GM18868 (cell line): ENCODE measurements around the gene EIF1AY.
"Not testable (repeated sequence)": the region's sequence is repeated elsewhere in the genome, so short reads cannot be mapped to it uniquely, and the experiment has no call there.

Source experiments
- ATAC-seq: cut with Tn5 transposase; IDR thresholded peaks from one replicate; pipeline ENCODE4 v1.9.1; 2021; ENCODE audit warnings: mild to moderate bottlenecking, moderate library complexity; ENCODE audit not compliant: unreplicated experiment

Gene EIF1AY, protein sequence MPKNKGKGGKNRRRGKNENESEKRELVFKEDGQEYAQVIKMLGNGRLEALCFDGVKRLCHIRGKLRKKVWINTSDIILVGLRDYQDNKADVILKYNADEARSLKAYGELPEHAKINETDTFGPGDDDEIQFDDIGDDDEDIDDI

DNA sequence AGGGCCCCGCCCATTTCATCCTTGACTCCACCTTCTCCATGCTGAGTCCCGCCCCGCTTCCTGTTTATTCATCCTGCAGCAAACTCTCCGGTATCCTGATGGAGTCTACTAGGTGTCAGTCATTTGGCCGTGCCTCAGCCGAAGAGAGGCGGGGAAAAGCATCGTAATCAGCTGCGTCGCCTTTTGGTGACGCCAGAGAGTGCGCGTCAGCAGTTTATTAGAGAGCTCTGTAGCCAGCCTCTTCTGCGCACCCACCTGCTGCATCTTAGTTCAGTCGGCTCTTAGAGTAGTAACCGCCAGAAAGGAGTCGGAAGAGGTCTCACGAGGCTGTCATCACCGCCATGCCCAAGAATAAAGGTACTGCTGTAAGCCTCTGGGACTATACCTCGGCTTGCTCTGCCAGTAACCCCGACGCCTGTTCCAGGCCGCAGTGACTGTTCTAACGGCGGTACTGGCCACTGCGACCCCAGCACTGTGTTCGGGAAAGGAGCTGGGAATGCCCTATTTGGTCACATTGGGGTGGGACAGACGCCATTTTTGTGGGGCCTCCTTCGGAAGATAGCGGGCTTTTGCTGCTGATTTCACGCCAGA lies at the start of gene EIF1AY:
TSS of gene EIF1AY (plus strand) at position 246 of the 591 bp plus-strand sequence. CDS start at position 342, 96 bp downstream.
- ATAC-seq, result peak; percentile 94

DNA sequence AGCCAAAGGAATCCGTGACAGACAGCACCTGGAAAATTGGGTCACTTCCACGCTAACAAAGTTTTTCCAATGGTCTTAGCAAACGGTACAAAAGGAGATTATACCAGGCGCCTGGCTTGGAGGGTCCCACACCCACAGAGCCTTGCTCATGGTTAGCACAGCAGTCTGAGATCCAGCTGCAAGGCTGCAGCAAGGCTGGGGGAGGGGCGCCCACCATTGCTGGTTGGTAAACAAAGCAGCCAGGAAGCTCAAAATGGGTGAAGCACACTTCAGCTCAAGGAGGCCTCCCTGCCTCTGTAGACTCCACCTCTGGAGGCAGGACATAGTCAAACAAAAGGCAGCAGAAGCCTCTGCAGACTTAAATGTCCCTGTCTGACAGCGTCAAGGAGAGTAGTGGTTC lies 47.1 kb upstream of the EIF1AY start:
- no peak for ATAC-seq

DNA sequence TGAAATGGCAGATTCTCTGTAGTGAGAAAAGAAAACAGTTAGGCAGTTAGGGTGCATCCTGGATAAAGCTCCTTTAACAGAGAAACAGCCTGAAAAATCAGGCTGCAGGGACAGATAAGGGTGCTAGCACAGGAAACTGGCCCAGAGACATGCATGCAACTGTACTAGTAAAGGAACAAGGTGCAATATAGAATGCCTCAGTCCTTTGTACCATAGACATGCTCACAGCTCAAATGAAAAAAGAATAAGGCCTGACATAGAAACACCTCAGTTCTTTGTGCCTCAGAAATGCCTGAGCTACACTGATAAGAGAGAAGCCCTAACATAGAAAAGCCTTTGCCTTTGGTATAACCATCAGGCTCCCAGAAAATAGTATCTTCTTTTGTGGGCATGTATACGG lies 37.4 kb upstream of the EIF1AY start:
- no peak for ATAC-seq

DNA sequence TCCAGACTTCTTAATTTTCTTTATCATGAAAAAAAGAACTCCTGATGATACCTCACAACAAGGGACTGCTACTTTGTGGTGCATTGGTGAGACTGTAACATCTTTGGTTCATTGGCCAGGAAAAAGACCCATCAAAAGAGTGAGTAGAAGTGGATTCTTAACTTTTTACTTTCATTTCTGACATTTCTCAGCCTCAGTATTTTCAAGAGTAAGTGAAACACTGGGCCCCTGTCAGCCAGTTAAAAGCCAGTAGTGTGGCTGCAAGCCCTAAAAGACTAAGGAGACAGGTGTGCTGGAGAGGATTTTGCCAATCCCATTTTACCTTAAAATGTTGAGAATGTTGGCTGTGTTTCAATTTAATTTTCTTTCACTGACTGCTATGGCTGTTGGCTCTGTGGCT lies 36.6 kb upstream of the EIF1AY start:
- peak; percentile 78 for ATAC-seq

DNA sequence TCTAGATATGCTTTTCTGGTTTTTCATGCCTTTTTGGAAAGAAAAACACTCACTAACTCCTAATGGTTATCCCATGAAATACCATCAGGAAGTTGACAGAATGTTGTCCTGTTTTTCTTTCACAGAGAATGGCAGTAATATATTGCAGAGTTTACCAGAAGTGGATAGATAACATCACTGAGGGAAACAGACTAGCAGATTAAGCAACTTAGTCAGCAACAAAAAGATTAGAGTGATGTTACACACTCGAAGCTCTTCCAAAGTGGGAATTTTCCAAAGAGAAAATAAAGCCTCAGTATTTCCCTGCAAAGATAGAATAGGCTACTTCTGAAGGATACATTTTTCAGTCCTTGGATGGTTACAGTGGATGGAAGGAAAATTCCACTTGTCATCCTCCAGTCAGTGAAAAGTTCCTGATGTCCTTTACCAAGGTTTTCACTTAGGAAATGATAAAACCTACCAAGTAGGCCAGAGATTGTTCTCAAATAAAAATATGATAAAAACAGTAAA lies 31.1 kb upstream of the EIF1AY start:
- no peak for ATAC-seq

DNA sequence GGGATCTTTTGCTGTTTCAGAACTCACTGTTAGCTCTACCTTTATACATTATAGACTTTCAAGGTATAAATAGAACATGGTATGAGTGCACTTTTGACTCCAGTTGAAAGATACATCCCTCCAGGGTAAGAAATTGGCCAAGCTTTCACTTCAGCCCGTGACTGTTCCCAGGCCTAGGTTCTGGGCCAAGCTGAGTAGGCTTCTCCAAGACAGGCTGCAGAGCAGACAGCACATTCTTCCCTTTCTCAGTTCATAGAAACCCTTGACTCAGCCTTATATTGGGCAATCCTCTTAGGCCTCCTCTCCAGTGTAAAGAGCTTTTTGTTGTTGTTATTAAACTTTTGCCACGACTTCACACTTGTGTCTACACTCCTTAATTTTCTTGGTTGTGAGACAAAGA lies 29.5 kb upstream of the EIF1AY start:
- ATAC-seq, result no peak

DNA sequence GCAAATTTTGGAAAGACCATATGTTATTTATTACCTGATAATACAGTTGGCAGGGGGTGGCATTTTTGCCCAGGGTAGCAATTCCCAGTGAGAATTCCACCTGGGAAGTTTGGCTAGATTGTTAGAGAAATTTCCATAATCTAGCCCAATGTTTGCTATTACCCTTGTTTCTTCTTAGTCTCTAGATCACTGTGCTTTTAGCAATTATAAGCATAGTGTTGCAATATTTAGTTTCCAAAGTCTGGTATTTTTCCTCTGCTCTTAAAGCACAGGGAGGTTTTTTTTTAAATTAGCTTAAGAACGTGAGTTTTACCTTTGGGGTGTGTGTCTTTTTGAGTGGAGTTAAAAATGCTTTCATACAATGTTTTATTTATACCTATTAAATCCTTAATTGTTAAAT lies 26.3 kb upstream of the EIF1AY start:
- ATAC-seq, result no peak

DNA sequence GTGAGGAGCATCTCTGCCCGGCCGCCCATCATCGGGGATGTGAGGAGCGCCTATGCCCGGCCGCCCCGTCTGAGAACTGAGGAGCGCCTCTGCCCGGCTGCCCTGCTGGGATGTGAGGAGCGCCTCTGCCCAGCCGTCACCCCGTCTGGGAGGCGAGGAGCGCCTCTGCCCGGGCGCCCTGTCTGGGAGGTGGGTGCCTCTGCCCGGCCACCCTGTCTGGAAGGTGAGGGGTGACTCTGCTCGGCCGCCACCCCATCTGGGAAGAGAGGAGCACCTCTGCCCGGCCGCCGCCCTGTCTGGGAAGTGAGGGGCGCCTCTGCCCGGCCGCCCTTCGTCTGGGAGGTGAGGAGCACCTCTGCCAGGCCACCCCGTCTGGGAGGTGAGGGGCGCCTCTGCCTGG lies 23.7 kb upstream of the EIF1AY start:
- no peak for ATAC-seq

DNA sequence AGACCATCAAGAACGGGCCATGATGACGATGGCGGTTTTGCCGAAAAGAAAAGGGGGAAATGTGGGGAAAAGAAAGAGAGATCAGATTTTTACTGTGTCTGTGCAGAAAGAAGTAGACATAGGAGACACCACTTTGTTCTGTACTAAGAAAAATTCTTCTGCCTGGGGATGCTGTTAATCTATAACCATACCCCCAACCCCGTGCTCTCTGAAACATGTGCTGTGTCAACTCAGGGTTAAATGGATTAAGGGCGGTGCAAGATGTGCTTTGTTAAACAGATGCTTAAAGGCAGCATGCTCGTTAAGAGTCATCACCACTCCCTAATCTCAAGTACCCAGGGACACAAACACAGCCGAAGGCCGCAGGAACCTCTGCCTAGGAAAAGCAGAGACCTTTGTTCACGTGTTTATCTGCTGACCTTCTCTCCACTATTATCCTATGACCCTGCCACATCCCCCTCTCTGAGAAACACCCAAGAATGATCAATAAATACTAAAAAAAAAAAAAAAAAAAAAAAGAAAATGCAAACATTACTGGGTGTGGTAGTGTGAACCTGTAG lies 22.7 kb upstream of the EIF1AY start:
- ATAC-seq, result not testable (repeated sequence)

DNA sequence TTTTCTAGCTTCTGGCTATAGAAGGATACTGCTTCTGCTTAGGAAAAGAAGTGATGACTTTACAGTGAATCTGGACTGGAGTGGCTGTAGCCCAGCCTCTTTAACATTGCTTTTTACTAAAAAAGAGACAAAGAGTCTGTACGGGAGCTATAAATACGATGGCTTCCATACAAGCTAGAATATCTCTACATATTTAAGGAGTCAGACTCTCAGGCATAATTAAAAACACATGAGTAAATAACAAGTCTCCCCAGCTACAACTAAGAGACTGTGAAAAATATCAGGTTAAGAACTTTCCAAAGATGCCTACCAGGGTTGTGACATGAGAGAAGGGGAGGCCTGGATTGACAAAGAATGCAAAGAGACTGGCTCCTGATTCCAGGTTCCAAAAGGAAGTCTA lies 19.8 kb upstream of the EIF1AY start:
- no peak for ATAC-seq

DNA sequence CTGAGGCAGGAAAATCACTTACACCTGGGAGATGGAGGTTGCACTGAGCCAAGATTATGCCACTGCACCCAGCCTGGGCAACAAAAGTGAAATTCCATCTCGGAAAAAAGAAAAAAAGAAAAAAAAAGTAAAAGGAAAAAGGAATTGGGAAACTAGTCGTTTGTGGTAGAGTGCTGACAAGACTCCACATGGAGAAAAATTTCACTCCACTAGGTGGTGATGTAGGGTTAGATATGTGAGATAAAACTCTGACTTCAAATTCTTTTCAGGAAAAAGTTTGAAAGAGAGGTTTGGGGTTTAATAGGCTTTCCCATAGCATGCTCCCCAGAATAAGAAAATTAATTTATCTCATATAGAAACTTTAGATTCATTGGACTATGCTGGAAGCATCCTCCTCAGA lies 16.9 kb upstream of the EIF1AY start:
- ATAC-seq, result no peak

DNA sequence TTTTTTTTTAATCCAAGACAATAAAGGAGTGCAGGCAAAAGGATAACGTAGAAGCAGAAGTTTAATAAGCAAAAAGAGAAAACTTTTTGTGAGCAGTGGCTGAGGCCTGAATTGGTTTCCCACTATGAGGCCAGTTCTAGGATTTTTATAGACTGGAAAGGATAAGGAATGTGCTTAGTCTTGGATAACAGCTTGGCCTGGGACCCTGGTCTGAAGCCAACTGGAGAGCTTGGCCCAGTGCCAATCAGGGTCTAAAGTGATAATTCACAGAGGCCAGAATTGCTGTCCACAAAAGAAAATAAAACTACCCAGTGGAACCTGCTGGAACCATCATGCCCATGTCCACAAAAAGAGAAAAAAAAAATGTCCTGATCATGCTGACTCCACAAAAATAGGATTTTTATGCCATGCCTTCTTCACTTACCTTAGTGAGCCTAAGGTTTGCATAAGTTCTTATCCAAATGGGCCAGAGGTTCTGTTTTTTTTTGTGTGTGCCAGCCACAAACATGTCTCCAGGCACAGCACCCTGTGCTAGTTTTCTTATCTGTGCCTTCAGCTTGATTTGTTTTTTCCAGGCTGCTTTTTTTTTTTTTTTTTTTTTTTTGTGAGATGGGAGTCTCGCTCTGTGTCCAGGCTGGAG lies 15.6 kb upstream of the EIF1AY start:
- no peak for ATAC-seq

DNA sequence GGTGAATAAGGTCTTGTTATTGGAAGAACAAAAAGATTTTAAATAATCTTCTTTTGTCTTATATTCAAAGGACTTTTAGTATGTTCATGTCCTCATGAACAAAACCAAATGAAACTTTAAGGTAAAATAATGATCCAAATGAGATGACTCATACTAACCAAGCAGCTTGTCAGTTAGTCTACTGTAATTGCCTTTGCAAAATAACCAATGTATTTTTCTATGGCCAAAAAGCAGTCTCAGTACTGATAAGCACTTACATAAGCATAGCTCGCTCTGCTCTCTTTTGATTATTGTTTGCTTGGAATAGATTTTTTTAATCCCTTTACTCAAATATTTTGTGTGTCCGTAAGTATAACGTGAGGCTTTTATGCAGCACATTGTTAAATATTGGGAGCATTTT lies 4.3 kb upstream of the EIF1AY start:
- ATAC-seq, result no peak

DNA sequence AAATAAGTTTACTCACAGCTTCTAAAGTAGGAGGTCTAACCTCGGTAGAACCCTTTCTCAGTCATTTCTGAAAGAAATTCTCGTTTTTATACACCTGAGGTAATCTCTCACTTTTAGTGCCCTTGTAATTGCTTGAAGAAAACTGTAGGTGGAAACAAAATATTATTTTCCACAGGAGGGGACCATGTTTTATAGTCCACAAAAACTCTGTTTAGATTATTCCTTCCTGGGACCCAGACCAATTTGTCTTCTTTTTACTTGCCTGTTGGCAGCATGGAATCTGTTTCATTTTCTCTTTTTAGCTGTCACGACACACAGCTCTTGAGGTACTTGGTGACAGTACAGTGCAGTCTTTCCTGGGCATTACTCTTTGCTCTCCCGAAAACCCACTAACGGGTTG lies 930 bp downstream of the EIF1AY start:
- no peak for ATAC-seq

DNA sequence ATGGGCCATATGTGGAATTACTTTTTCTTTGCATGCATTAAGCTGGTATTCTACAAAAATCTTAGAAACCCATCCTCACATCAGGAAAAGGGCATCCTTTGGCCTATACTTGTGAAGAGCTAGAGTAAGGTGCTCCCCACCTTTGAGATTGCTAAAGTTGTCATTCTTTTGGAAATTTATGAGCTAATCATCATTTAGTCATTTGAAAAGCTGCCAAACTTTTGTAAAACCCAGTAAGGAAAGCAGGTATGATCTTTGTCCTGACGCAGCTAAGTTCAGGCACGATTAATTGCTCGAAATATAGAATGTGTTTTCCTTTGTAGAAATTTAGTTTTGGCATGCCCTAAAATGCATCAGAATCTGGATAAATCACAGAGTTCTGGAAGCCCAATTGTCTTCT lies 2.6 kb downstream of the EIF1AY start:
- ATAC-seq, result no peak

DNA sequence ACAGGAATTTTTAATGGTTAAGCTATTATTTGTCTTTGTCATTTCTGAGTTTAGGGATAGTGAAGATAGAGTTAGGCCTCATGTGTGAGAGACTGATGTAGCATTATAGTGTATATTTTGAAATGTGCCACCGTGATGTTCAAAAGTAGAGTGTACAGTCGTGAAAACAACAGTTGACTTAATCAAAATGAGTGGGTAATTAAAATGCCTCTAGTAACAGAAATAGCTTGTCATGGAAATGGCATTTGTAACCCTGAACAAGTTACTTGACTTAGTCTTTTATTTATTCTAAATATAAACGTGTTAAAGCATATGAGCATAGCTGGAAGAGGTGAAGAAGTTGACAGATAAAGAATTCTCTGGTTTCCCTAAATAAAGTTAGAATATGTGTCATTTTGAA lies 6.1 kb downstream of the EIF1AY start:
- no peak for ATAC-seq

DNA sequence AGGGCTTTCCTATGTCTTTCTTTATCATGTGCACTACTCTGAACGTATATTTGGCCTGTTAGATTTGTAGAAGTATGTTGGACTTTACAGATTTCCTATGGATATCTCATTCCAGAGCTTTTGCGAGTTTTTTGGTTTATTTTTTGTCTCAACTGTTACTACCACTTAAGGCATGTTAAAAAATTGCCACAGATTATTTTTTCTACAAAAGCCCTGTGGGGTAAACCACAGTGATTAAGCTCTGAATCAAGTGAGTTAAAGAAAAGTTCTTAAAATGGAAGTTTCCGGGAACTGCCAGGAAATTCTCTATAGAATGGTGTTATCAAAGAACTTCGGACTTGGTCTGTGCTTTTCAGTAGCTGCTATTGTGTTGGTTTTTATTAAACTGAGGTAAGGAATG lies 10.6 kb downstream of the EIF1AY start:
- ATAC-seq, result no peak
